T-helper 1 cell treated with Interleukin-12 subunit alpha and Interleukin-12 subunit beta and Interleukin-4 antibody, amounts not matched to agents 30 μg/mL and 1 μg/mL, for 36 hours (primary cell): Measurements from ENCODE around the gene UBE2S.
A peak's percentile ranks its signal among the peaks of the same experiment; 100 is the strongest.
"Not testable (repeated sequence)": the region's sequence is repeated elsewhere in the genome, so short reads cannot be mapped to it uniquely, and the experiment has no call there.

Source experiments
- H3K27ac Mint-ChIP-seq: one replicate; pipeline ENCODE4 v1.8.0; 2021; ENCODE audit warnings: mild to moderate bottlenecking, mixed read lengths
- H3K27me3 Mint-ChIP-seq: one replicate; pipeline ENCODE4 v1.8.0; 2021; ENCODE audit warnings: low read depth, mixed read lengths
- H3K36me3 Mint-ChIP-seq: one replicate; pipeline ENCODE4 v1.8.0; 2021; ENCODE audit warnings: low read depth, mixed read lengths
- H3K4me1 Mint-ChIP-seq: one replicate; pipeline ENCODE4 v1.8.0; 2021; ENCODE audit warnings: low read depth, mixed read lengths
- H3K4me3 Mint-ChIP-seq: one replicate; pipeline ENCODE4 v1.8.0; 2021; ENCODE audit warnings: mild to moderate bottlenecking, moderate library complexity, mixed read lengths
- H3K9me3 Mint-ChIP-seq: one replicate; pipeline ENCODE4 v1.8.0; 2021; ENCODE audit warnings: mixed read lengths

Gene UBE2S

DNA sequence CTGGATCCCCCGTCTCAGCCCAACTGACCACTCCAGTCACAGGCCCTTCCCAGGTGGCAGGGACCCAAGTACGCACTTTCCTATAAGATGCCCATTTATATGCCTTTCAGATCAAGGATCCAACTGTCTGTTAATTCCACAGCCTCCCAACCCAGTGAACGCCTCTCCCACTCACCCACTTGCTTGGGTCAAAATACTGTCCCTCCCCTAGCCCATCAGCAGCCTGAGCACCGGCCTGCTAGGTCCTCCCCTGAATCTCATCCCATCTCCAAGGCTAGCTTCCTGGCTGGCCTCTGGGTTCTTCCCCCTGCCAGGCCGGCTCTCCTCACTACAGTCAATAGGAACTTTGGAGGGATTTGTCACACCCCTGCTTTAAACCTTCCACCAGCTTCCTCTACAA lies 1.9 kb downstream of the UBE2S start:
- H3K27me3 Mint-ChIP-seq, result no peaks in the 10 kb centered on the region
- H3K27ac Mint-ChIP-seq, result peak overlapping the region; percentile 84
- H3K9me3 Mint-ChIP-seq, result peaks cover 12% of the 10 kb centered on the region
- peaks cover 41% of the 10 kb centered on the region for H3K36me3 Mint-ChIP-seq
- H3K4me3 Mint-ChIP-seq, result peak overlapping the region; percentile 90
- peaks cover 36% of the 10 kb centered on the region for H3K4me1 Mint-ChIP-seq

DNA sequence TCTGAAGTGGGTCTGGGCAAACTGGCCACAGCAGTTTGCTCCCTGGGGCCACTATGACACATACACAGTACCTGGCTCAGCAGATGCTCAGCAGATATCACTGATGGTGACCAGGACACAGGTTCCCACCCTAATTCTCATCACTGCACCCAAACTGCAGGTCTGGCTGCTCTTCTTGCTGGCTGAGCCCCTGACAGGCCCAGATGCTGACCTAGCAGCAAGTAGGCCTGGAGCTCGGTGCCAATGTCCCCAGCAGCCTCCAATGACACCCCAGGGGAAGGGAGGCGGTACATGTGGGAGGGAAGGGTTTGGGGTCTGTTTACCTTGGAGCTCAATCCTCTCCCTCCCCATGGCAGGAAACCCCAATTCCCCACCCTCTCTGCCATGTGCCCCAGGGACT lies 5.1 kb downstream of the UBE2S start:
- no peaks in the 10 kb centered on the region for H3K27me3 Mint-ChIP-seq
- H3K36me3 Mint-ChIP-seq, result peaks cover 49% of the 10 kb centered on the region
- no peaks in the 10 kb centered on the region for H3K9me3 Mint-ChIP-seq
- no peak overlapping the region for H3K4me3 Mint-ChIP-seq
- peaks cover 41% of the 10 kb centered on the region for H3K4me1 Mint-ChIP-seq
- H3K27ac Mint-ChIP-seq, result no peak overlapping the region

DNA sequence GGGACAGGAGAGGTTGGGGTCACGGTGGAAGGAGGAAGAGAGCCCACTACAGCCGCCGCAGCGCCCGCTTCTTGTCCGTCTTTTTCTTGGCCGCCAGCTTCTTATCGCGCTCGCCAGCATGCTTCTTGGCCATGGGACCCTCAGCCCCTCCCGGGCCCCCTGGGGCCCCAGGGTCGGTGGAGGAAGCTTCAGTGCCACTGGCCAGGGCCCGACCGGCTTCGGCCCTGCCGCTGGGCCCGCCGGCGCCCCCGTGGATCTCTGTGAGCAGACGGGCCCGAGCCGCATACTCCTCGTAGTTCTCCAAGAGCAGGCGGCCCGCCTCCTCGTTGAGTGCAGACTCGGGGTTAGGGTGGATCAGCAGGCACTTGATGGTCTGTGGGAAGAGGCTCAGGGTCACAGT lies 6.2 kb downstream of the UBE2S start:
- H3K4me3 Mint-ChIP-seq, H3K27ac Mint-ChIP-seq, H3K27me3 Mint-ChIP-seq: not testable (repeated sequence)

DNA sequence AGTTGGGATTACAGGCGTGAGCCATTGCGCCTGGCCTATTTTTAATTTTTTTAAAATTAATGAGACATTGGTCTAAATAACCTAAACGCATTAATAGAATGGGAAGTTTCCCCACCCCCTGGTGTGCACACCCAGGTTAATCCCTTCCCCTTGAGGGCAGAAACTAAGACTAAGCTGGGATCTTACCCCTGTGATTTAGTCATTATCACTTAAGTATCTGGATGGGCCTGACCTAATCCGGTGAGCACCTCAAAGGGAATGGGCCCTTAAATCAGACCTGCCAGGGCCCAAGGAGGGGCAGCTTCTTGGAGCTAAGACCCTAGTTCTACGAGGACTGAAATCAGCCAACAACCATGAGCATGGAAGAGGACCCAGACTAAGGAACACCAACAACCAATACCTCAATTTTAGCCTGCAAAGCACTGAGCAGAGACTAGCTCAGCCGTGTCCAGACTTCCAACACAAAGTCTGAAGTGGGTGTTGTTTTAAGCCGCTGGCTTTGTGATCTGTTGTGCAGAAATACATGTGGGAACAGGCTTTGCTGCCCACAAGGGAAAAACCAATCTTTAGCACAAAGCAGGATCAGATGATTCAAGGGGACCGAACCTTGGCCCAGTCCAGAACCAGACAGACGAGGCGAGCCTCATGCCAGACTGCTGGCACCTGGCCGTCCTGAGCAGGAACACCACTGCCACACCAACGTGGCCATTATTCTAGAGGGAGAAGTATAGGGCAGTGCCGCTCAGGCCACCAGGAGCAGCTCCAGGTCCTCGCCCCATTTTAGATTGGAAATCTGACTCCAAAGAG lies 7.1 kb downstream of the UBE2S start:
- no peak overlapping the region for H3K27ac Mint-ChIP-seq

More for the DNA sequence above, 6.2 kb downstream of the UBE2S start:
- peaks cover 43% of the 10 kb centered on the region for H3K36me3 Mint-ChIP-seq
- H3K4me1 Mint-ChIP-seq, result peaks cover 38% of the 10 kb centered on the region
- H3K9me3 Mint-ChIP-seq, result not testable (repeated sequence)

DNA sequence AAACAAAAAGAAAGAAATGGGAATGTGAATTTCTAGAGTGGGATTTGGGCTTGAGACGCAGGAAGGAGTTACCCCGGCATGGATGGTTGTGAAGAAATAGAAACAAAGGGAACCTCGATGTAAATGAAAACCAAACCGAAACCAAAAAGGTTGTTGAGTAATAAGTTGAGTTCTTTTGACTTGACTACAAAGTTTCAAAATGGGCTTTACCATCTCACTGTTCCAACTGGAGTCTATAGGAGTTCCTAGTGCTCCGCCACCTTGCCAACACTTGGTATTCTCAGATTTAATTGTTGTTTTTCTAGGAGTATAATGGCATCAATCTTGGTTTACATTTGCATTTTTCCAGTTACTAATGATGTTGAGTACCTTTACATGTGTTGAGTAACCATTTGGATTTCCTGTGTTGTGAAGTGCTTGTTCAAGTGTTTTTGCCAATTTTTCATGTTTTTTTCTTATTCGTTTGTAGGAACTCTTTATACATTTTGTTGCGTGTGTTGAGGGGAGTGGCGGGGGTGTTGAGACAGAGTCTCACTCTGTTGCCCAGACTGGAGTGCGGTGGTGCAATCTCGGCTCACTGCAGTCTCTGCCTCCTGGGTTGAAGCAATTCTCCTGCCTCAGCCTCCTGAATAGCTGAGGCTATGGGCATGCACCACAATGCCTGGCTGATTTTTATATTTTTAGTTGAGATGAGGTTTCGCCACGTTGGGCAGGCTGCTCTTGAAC lies 9.2 kb downstream of the UBE2S start:
- Mint-ChIP-seq H3K27me3 (no peaks in the 10 kb centered on the region), H3K4me3 (peak overlapping the region; percentile 19), H3K36me3 (peaks cover 27% of the 10 kb centered on the region), H3K27ac (peak overlapping the region; percentile 77), H3K9me3 (no peaks in the 10 kb centered on the region), H3K4me1 (peaks cover 24% of the 10 kb centered on the region)

More for the DNA sequence above, 7.1 kb downstream of the UBE2S start:
- Mint-ChIP-seq H3K36me3 (peaks cover 34% of the 10 kb centered on the region), H3K9me3 (no peaks in the 10 kb centered on the region), H3K27me3 (no peaks in the 10 kb centered on the region), H3K4me1 (peaks cover 29% of the 10 kb centered on the region), H3K4me3 (no peak overlapping the region)

DNA sequence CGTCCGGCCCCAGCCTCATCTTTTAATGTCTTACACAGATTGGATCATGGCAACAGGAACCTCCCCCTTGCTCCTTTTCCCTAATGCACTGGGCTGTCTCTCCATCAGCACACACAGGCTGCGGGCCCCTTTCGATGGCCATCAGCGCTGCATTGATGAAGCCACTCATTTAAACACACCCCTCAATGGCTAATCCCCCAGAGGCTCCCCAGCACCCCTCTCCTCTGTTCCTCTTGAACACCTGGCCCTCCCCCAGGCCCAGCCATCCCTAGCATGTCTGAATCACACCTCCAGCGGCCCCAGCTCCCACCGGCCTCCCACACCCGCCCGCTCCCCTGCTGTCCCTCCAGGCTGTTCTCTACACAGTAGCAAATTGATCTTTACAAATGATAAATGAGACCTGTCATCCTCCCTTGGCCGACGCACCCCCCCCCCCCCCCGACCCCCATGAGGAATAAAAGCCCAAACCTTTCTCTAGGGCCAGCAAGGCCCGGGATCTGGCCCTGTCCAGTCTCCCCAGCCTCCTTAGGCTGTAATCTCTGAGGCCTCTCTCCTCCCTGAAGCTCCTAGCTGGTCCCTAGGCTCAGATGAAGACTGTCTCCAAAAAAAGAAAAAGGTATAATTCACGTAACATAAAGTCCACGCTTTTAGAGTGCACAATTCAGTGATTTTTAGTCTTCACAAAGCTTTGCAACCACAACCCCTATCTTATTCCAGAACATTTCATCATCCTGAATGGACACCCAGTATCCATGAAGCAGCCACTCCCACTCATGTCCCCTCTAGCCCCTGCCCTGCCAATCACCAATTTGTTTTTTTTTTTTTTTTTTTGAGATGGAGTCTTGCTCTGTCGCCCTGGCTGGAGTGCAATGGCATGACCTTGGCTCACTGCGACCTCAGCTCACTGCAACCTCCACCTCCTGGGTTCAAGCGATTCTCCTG lies 14.5 kb downstream of the UBE2S start:
- H3K4me3 Mint-ChIP-seq, result no peak overlapping the region

DNA sequence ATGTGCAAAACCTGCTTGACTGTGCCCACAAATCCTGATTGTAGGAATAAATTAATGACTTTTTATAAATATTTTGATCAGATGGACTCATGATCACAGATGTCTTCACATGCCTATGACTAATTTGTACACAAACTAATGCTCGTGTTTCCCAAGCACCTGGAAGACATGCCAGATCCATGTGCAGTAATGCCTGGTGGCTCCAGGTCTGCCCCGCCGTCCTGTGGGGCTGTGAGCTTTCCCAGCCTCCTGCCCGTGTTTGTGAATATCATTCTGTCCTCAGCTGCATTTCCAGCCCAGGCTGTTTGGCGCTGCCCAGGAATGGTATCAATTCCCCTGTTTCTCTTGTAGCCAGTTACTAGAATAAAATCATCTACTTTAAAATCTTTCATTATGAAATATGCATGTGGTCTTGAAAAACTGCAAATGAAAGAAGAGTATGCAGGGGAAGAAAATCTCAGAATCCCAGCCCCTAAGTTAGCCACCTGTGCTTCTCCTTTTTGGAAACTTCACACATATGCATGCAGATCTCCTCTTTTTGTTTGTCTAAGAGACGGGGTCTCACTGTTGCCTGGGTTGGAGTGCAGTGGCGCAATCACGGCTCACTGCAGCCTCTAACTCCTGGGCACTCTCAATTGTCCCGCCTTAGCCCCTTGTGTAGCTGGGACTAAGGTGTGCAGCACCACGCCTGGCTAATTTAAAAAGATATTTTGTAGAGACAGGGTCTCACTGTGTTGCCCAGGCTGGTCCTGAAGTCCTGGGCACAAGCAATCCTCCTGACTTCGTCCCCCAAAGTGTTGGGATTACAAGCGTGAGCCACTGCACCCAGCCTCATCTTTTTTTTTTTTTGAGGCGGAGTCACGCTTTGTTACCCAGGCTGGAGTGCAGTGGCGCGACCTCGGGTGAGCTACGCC lies 15.6 kb downstream of the UBE2S start:
- peaks cover 12% of the 10 kb centered on the region for H3K4me1 Mint-ChIP-seq
- H3K9me3 Mint-ChIP-seq, result no peaks in the 10 kb centered on the region
- H3K27me3 Mint-ChIP-seq, result no peaks in the 10 kb centered on the region
- H3K36me3 Mint-ChIP-seq, result peaks cover 31% of the 10 kb centered on the region
- no peak overlapping the region for H3K4me3 Mint-ChIP-seq
- no peak overlapping the region for H3K27ac Mint-ChIP-seq

More for the DNA sequence above, 14.5 kb downstream of the UBE2S start:
- H3K27ac Mint-ChIP-seq, result no peak overlapping the region
- H3K9me3 Mint-ChIP-seq, result no peaks in the 10 kb centered on the region
- peaks cover 12% of the 10 kb centered on the region for H3K4me1 Mint-ChIP-seq
- peaks cover 21% of the 10 kb centered on the region for H3K36me3 Mint-ChIP-seq
- H3K27me3 Mint-ChIP-seq, result no peaks in the 10 kb centered on the region

DNA sequence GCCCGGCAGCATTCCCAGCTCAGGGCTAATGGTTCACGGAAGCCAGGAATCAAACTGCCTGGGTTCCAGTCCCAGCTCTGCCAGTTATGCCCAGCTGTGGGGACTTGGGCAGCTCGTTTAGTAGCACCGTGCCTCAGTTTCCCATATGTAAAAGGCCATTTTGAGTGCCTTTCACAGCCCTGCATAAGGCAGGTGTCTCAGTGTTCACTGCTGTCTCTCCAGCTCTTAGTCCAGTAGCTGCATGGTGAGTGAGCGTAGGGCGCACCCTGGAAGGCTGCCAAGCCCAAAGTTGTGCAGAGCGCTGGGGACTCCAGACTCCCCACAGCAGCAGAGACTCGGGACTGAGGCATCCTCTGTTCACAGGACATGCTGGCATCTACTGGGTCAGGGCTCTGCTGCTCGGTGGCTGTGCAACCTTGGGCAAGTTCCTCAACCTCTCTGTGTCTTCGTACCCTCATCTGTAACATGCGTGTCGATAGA lies 16.4 kb downstream of the UBE2S start:
- Mint-ChIP-seq H3K9me3 (no peaks in the 10 kb centered on the region), H3K36me3 (peaks cover 39% of the 10 kb centered on the region), H3K27me3 (no peaks in the 10 kb centered on the region), H3K4me3 (no peak overlapping the region), H3K27ac (no peak overlapping the region), H3K4me1 (peaks cover 16% of the 10 kb centered on the region)

DNA sequence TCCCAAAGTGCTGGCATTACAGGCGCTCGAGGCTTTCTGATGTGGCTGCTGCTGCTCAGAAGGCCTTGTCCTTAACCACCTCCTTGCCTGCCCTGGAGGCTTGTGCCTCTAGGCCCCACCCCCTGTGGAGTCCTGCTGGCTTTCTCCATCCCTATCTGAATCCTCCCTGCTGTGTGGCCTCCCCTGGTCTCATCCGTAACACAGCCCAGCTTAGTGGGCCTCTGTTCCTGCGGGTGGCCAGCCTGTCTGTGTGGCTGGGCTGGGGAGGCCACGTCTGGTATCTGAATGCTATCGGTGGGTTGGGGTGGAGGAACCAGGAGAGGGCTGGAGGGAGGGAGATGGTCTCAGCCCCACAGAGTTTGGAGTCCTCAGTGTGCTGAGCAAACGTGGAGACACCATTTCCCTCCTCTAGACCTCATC lies 17.1 kb downstream of the UBE2S start:
- Mint-ChIP-seq H3K4me3 (no peak overlapping the region), H3K27me3 (no peaks in the 10 kb centered on the region), H3K9me3 (no peaks in the 10 kb centered on the region), H3K4me1 (peaks cover 16% of the 10 kb centered on the region), H3K36me3 (peaks cover 44% of the 10 kb centered on the region), H3K27ac (no peak overlapping the region)

DNA sequence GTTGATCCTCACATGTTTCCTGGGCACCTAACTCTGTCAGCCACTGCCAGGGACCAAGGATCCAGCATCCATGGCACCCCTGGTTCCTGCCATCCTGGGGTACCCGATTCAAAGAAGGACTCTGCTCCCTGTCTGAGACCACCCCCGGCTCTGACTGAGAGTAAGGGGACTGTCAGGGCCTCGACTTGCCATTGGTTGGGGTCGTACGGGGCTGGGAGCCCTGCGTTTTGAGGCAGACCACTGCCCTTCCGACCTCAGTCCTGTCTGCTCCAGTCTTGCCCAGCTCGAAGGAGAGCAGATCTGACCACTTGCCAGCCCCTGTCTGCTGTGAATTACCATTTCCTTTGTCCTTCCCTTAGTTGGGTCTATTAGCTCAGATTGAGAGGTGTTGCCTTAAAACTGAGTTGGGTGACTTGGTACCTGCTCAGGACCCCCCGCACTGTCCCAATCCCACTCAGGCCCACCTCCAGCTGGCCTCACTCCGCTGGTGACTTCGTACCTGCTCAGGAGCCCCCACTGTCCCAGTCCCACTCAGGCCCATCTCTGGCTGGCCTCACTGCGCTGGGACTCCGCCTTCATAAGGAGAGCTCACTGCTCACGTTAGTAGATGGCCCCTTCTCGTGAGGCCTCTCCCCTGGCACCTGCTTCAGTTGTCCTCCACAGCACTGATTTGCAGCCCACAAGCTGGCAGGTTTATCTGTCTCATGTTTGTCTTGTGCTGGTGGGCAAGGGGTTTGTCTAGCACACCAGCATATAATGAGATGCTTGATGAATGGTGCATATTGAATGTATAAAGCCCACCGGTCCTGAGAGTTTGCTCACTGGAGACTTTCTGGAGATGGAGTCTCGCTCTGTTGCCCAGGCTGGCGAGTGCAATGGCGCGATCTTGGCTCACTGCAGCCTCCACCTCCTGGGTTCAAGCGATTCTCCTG lies 17.9 kb downstream of the UBE2S start:
- Mint-ChIP-seq H3K4me1 (peaks cover 20% of the 10 kb centered on the region), H3K27me3 (no peaks in the 10 kb centered on the region), H3K36me3 (peaks cover 44% of the 10 kb centered on the region), H3K27ac (no peak overlapping the region), H3K4me3 (peak overlapping the region; percentile 14), H3K9me3 (no peaks in the 10 kb centered on the region)

DNA sequence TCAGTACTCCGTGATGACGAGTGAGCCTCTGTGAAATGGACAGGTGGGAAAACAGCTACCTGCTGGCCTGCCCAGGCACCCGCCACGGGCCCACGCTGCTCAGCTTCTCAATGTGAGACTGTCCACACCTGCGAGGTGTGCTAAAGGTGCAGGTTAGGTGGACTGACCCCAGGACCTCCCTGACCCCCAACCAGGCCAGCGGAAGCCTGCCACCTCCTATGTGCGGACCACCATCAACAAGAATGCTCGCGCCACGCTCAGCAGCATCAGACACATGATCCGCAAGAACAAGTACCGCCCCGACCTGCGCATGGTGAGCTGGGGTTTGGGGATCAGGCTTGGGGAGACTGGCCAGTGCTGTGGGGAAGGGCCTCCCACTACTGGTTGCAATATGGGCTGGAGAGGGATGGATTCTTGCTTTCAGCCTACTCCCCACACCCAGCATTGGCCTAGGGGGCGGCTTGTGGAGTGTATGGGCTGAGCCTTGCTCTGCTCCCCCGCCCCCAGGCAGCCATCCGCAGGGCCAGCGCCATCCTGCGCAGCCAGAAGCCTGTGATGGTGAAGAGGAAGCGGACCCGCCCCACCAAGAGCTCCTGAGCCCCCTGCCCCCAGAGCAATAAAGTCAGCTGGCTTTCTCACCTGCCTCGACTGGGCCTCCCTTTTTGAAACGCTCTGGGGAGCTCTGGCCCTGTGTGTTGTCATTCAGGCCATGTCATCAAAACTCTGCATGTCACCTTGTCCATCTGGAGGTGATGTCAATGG lies 19.7 kb downstream of the UBE2S start:
- H3K27me3 Mint-ChIP-seq, result no peaks in the 10 kb centered on the region
- H3K4me3 Mint-ChIP-seq, result peak overlapping the region; percentile 98
- no peaks in the 10 kb centered on the region for H3K9me3 Mint-ChIP-seq
- peaks cover 29% of the 10 kb centered on the region for H3K4me1 Mint-ChIP-seq
- no peak overlapping the region for H3K27ac Mint-ChIP-seq
- peaks cover 44% of the 10 kb centered on the region for H3K36me3 Mint-ChIP-seq

DNA sequence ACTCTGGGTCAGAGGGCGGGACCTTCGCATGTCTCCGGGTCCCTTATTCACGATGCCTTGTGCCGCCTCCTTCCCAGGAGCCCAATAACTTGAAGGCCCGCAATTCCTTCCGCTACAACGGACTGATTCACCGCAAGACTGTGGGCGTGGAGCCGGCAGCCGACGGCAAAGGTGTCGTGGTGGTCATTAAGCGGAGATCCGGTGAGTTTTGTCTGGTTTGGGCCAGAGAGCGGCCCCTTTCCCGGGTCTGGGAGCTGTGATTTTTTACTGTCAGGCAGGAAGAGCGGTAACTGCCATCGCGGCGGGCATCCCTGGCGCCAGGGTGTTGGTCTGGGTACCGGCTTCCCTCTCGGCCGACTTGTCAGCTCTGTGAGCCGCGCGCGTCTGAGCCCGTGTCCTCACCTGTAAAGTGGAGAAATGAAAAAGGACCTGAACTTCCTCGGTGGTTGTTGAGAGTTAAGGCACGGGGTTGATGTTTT lies 21.1 kb downstream of the UBE2S start:
- Mint-ChIP-seq H3K9me3 (no peaks in the 10 kb centered on the region), H3K4me1 (peaks cover 40% of the 10 kb centered on the region), H3K4me3 (peak overlapping the region; percentile 98), H3K36me3 (peaks cover 50% of the 10 kb centered on the region), H3K27me3 (no peaks in the 10 kb centered on the region), H3K27ac (peak overlapping the region; percentile 98)
